ENCODE measurements around the gene ROPN1. TPM values are rescaled to one million over a fixed set of nuclear protein-coding genes. Genes with fewer than 3 reads are reported as not detected.

The ROPN1 gene
- total RNA-seq, 1 donor from 2014 or later, result not detected

- intact Hi-C loops (cut with micrococcal nuclease), result no loop called here
Measured at GRCh38 chr3:123949641-123950040, 42.3 kb downstream of the ROPN1 start.

- intact Hi-C loops (cut with micrococcal nuclease), result no loop called here
Measured at GRCh38 chr3:123948449-123948848, 43.5 kb downstream of the ROPN1 start.

- intact Hi-C loops (cut with micrococcal nuclease), result no loop called here
Measured at GRCh38 chr3:123947482-123947881, 44.4 kb downstream of the ROPN1 start.

- intact Hi-C loops (cut with micrococcal nuclease), result no loop called here
Measured at GRCh38 chr3:123941542-123941941, 50.4 kb downstream of the ROPN1 start.

- intact Hi-C loops (cut with micrococcal nuclease), result no loop called here
Measured at GRCh38 chr3:123941121-123941520, 50.8 kb downstream of the ROPN1 start.

- intact Hi-C loops (cut with micrococcal nuclease), result no loop called here
Measured at GRCh38 chr3:123939706-123940105, 52.2 kb downstream of the ROPN1 start.

- intact Hi-C loops (cut with micrococcal nuclease), result no loop called here
Measured at GRCh38 chr3:123936400-123936799, 55.5 kb downstream of the ROPN1 start.

GRCh38 chr3:123935830-123936229 is 56.1 kb downstream of the ROPN1 start:
- intact Hi-C loops (cut with micrococcal nuclease), result no loop called here

GRCh38 chr3:123934250-123934649 is 57.7 kb downstream of the ROPN1 start:
- intact Hi-C loops (cut with micrococcal nuclease), result no loop called here

GRCh38 chr3:123930445-123930844 is 61.5 kb downstream of the ROPN1 start:
- intact Hi-C loops (cut with micrococcal nuclease), result no loop called here

GRCh38 chr3:123929325-123929724 is 62.6 kb downstream of the ROPN1 start:
- intact Hi-C loops (cut with micrococcal nuclease), result no loop called here

GRCh38 chr3:123926396-123926795 is 65.5 kb downstream of the ROPN1 start:
- intact Hi-C loops (cut with micrococcal nuclease), result no loop called here

- intact Hi-C loops (cut with micrococcal nuclease), result no loop called here
Measured at GRCh38 chr3:123920868-123921267, 71.1 kb downstream of the ROPN1 start.

GRCh38 chr3:123920383-123920782 is 71.5 kb downstream of the ROPN1 start:
- intact Hi-C loops (cut with micrococcal nuclease), result no loop called here

- intact Hi-C loops (cut with micrococcal nuclease), result no loop called here
Measured at GRCh38 chr3:123919353-123919752, 72.6 kb downstream of the ROPN1 start.

Other genes starting within 250 kb of the ROPN1 start
- 0.18 and 0.30 TPM in 2 replicates for gene MYLK, start 107.8 kb downstream of the ROPN1 start, total RNA-seq
- 48.1 and 53.2 TPM in 2 replicates for gene CCDC14, start 30.9 kb downstream of the ROPN1 start, total RNA-seq
- gene KALRN, start 41.2 kb upstream of the ROPN1 start, total RNA-seq, result 0.05 and 0.20 TPM in 2 replicates

Data from T-helper 2 cell treated with Interferon-gamma antibody and Interleukin-4, amounts not matched to agents 100 ng/mL and 5 ng/mL, for 36 hours (primary cell).